GM12875 (cell line): ENCODE measurements around the gene MAPKAP1.

Experiments
- H3K4me3 ChIP-seq: one replicate; pipeline ENCODE4 v1.5.1; 2011; ENCODE audit warnings: low read depth, low read length, control low read depth
- CTCF ChIP-seq: IDR thresholded peaks from 2 replicates; pipeline ENCODE4 v1.5.1; 2011; ENCODE audit warnings: low read depth, mild to moderate bottlenecking, control low read depth, inconsistent platforms, low read length, moderate library complexity, borderline replicate concordance; ENCODE audit not compliant: insufficient read depth

MAPKAP1 gene

GRCh38 chr9:125644819-125645507, 62.0 kb downstream of the MAPKAP1 start:
- no peak for TF ChIP-seq CTCF
- H3K4me3 ChIP-seq: no peak overlapping the region

- TF ChIP-seq CTCF: no peak
- no peak overlapping the region for H3K4me3 ChIP-seq
These were observed 64.7 kb downstream of the MAPKAP1 start for GRCh38 chr9:125642311-125642710.

GRCh38 chr9:125639057-125639456, 68.0 kb downstream of the MAPKAP1 start:
- TF ChIP-seq CTCF: no peak
- H3K4me3 ChIP-seq: no peak overlapping the region

GRCh38 chr9:125638239-125639045, 68.6 kb downstream of the MAPKAP1 start:
- TF ChIP-seq CTCF: no peak
- H3K4me3 ChIP-seq: no peak overlapping the region

GRCh38 chr9:125637241-125637640, 69.8 kb downstream of the MAPKAP1 start:
- no peak for TF ChIP-seq CTCF
- H3K4me3 ChIP-seq: no peak overlapping the region

- no peak for TF ChIP-seq CTCF
- H3K4me3 ChIP-seq: no peak overlapping the region
These were observed 71.1 kb downstream of the MAPKAP1 start for GRCh38 chr9:125635888-125636287.
